Breast epithelium (tissue), 3 donors: ENCODE data around the gene LINGO1.

Experiments used
- POLR2A ChIP-seq: fragments of 450-650 bp; IDR thresholded peaks from one replicate; pipeline ENCODE4 v1.6.1; 2016; ENCODE audit warnings: antibody characterized with exemption, mild to moderate bottlenecking, moderate library complexity
- POLR2AphosphoS5 ChIP-seq, 3 donors: sonication (generic); formaldehyde crosslinking; IDR thresholded peaks; one replicate each; pipeline ENCODE4 v1.6.1; 2017; ENCODE audit warnings: antibody characterized with exemption in 3 of 3
- TF ChIP-seq, protein P1 (sequence below), 3 donors: fragments of 450-650 bp; IDR thresholded peaks; one replicate each; pipeline ENCODE4 v1.5.1; 2016 to 2017; ENCODE audit warnings: antibody characterized with exemption in 3 of 3, mild to moderate bottlenecking in 3 of 3, moderate library complexity in 3 of 3

DNA sequence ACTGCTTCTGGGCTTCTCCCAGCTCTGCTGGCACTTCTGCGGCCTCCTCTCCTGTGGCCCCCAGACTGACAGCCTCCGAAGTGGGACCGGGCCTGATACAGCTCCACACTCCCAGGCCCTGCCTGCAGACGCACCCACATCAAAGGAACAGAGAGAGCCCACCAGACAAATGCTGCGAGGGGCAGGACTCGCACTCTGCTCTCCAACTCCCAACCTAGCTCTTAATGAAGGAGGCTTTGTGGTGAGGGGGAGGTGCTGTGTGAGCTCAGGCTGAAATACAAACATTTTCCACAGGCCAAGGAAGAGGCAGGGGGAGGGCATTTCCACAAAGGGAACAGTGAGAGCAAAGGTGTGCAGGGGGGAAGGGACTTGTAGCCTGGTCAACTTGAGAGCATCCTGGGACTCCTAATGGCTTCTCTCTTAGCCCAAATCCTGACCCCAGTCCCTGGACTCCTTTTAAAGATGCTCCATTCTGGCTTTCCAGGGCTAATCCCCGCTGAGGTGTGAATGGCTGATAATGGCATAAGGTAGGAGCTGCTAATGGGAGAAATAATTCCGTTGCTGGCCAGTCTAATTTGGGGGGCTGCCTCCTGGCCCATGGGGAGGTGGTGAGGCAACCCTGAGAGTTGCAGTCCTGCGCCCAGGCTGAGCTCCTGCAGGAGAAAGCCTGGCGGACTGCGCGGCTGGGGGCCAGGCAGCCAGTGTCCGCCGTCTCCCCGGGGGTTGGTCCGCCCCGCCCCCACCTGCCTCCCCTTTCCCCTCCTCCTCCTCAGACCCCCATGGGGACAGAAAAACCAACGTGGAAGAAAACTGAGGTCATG lies 9.6 kb downstream of the LINGO1 start:
- TF ChIP-seq, protein P1, sequence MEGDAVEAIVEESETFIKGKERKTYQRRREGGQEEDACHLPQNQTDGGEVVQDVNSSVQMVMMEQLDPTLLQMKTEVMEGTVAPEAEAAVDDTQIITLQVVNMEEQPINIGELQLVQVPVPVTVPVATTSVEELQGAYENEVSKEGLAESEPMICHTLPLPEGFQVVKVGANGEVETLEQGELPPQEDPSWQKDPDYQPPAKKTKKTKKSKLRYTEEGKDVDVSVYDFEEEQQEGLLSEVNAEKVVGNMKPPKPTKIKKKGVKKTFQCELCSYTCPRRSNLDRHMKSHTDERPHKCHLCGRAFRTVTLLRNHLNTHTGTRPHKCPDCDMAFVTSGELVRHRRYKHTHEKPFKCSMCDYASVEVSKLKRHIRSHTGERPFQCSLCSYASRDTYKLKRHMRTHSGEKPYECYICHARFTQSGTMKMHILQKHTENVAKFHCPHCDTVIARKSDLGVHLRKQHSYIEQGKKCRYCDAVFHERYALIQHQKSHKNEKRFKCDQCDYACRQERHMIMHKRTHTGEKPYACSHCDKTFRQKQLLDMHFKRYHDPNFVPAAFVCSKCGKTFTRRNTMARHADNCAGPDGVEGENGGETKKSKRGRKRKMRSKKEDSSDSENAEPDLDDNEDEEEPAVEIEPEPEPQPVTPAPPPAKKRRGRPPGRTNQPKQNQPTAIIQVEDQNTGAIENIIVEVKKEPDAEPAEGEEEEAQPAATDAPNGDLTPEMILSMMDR (IDR thresholded peaks at IDR 0.05) = no peak
- TF ChIP-seq POLR2AphosphoS5 (IDR thresholded peaks at IDR 0.05) = no peak
- no peak for TF ChIP-seq POLR2A
